ELF-1 (cell line): ENCODE data around the gene MAMSTR.
A peak's percentile ranks its signal among the peaks of the same experiment; 100 is the strongest.
"Not testable (repeated sequence)": the region's sequence is repeated elsewhere in the genome, so short reads cannot be mapped to it uniquely, and the experiment has no call there.

Source experiments
- DNase-seq: peaks from one replicate; pipeline ENCODE4 v3.0.0-alpha.2; 2016; ENCODE audit warnings: low read depth, low spot score

Gene MAMSTR

GRCh38 chr19:48689449-48689848 lies 30.1 kb downstream of the MAMSTR start:
- no peak for DNase-seq

GRCh38 chr19:48687776-48688175 lies 31.7 kb downstream of the MAMSTR start:
- no peak for DNase-seq

GRCh38 chr19:48686637-48687036 lies 32.9 kb downstream of the MAMSTR start:
- DNase-seq, result not testable (repeated sequence)

- no peak for DNase-seq
These were observed 33.4 kb downstream of the MAMSTR start for GRCh38 chr19:48686088-48686487.

GRCh38 chr19:48685583-48685982 lies 33.9 kb downstream of the MAMSTR start:
- no peak for DNase-seq

- DNase-seq, result no peak
These were observed 36.2 kb downstream of the MAMSTR start for GRCh38 chr19:48683349-48683748.

GRCh38 chr19:48681127-48681470 lies 38.4 kb downstream of the MAMSTR start:
- DNase-seq, result no peak

GRCh38 chr19:48680436-48681126 lies 38.9 kb downstream of the MAMSTR start:
- DNase-seq, result no peak

- DNase-seq, result not testable (repeated sequence)
These were observed 39.5 kb downstream of the MAMSTR start for GRCh38 chr19:48680006-48680405.

- DNase-seq, result no peak
These were observed 41.3 kb downstream of the MAMSTR start for GRCh38 chr19:48678201-48678600.

GRCh38 chr19:48676887-48677286 lies 42.6 kb downstream of the MAMSTR start:
- DNase-seq, result no peak

GRCh38 chr19:48676487-48676886 lies 43.0 kb downstream of the MAMSTR start:
- DNase-seq, result no peak

GRCh38 chr19:48674921-48675824 lies 44.4 kb downstream of the MAMSTR start:
- peak; percentile 98 for DNase-seq

- DNase-seq, result peak; percentile 69
These were observed 45.2 kb downstream of the MAMSTR start for GRCh38 chr19:48674216-48674809.

- no peak for DNase-seq
These were observed 46.0 kb downstream of the MAMSTR start for GRCh38 chr19:48673436-48674100.

- DNase-seq, result no peak
These were observed 46.5 kb downstream of the MAMSTR start, which contains the start of gene NTN5 for GRCh38 chr19:48672994-48673393. NTN5 (minus strand) TSS chr19:48673017; CDS start chr19:48670986, 2,031 bp downstream.

GRCh38 chr19:48671446-48671995 lies 48.0 kb downstream of the MAMSTR start:
- no peak for DNase-seq

- no peak for DNase-seq
These were observed 48.7 kb downstream of the MAMSTR start for GRCh38 chr19:48670699-48671445.

GRCh38 chr19:48669903-48670668 lies 49.4 kb downstream of the MAMSTR start:
- no peak for DNase-seq

- no peak for DNase-seq
These were observed 50.8 kb downstream of the MAMSTR start for GRCh38 chr19:48668761-48669160.
